K562 (cell line): ENCODE data around the gene QRICH1.

Experiments used
- BRD4 ChIP-seq: fragments of 200-600 bp; sonication (generic); IDR thresholded peaks from 2 replicates; pipeline ENCODE4 v1.6.1; 2017; ENCODE audit warnings: inconsistent platforms
- MYBL2 ChIP-seq, 2 experiments: fragments of 450-650 bp in 1 of 2; sonication (generic) in 1 of 2; formaldehyde crosslinking in 1 of 2; IDR thresholded peaks; 2 replicates each; pipeline versions ENCODE4 v1.6.1 to v1.8.1; 2017 to 2022; ENCODE audit warnings: borderline replicate concordance in 1 of 2, inconsistent platforms in 1 of 2, low read depth in 1 of 2, mild to moderate bottlenecking in 1 of 2, missing genetic modification reagents in 1 of 2, moderate library complexity in 1 of 2
- NEUROD1 ChIP-seq: fragments of 150-350 bp; IDR thresholded peaks from 2 replicates; pipeline ENCODE4 v1.6.1; 2014; ENCODE audit warnings: borderline replicate concordance, low read length, low read depth; ENCODE audit not compliant: partially characterized antibody
- NFE2L1 ChIP-seq: fragments of 450-650 bp; IDR thresholded peaks from 2 replicates; pipeline ENCODE4 v1.6.1; 2016; ENCODE audit warnings: missing genetic modification characterization, low read depth, mild to moderate bottlenecking, missing compliant biosample characterization, moderate library complexity, borderline replicate concordance
- SIRT6 ChIP-seq: IDR thresholded peaks from one replicate; pipeline ENCODE4 v1.6.1; 2012; ENCODE audit warnings: low read depth, mild to moderate bottlenecking, control low read depth, inconsistent platforms, low read length, moderate library complexity
- ZBTB9 ChIP-seq: fragments of 450-650 bp; formaldehyde crosslinking; IDR thresholded peaks from 2 replicates; pipeline ENCODE4 v1.4.0; 2020; ENCODE audit warnings: mild to moderate bottlenecking, moderate library complexity

- TF ChIP-seq SIRT6, result no peak
- TF ChIP-seq NFE2L1 (tag), result no peak
- no peak for TF ChIP-seq BRD4
- TF ChIP-seq MYBL2 (IDR thresholded peaks at IDR 0.05; ENCODE audit: low read depth), result no peak
- TF ChIP-seq MYBL2 (CRISPR knock-in tag; IDR thresholded peaks at IDR 0.05; ENCODE audit: borderline replicate concordance), result no peak
- no peak for TF ChIP-seq ZBTB9 (CRISPR knock-in tag)
- TF ChIP-seq NEUROD1, result no peak
Measured at GRCh38 chr3:49079270-49079669, 14.6 kb downstream of the QRICH1 start.
